IMR-90 (cell line): ENCODE data around the gene MYO9B. TPM values are rescaled to one million over a fixed set of nuclear protein-coding genes. Genes with fewer than 3 reads are reported as not detected.

Experiments
- ATAC-seq: fragments of 200-7000 bp; cut with Tn5 transposase; 2 replicates; pipeline ENCODE4 v1.9.1; 2020; ENCODE audit warnings: low read depth, mild to moderate bottlenecking, moderate library complexity
- BruUV-seq: library from RNA; stranded (reverse); fragments of 400-500 nt; replicated peaks from 2 replicates; lab custom pipeline; 2021; lab: Mats Ljungman, UMichigan
- CTCF ChIA-PET: fragments of 300-600 bp; formaldehyde crosslinking; extraction: SDS; loops from one replicate; lab custom pipeline; 2021; ENCODE audit warnings: antibody characterized with exemption; lab: Yijun Ruan, JAX
- POLR2A ChIA-PET: fragments of 300-600 bp; sonication (Branson Sonifier 250); formaldehyde crosslinking; loops from one replicate; lab custom pipeline; 2022; ENCODE audit warnings: antibody characterized with exemption; ENCODE audit not compliant: unreplicated experiment; lab: Charles Lee
- DNase-seq: peaks from one replicate; pipeline ENCODE4 v3.0.0; 2013
- H2AFZ ChIP-seq: replicated peaks from 2 replicates; pipeline ENCODE3; 2013; ENCODE audit warnings: low read length, mild to moderate bottlenecking; ENCODE audit not compliant: poor library complexity
- H2AK5ac ChIP-seq: 2 replicates; pipeline ENCODE4 v1.6.1; 2013; ENCODE audit warnings: low read depth, low read length, inconsistent platforms
- H2AK9ac ChIP-seq: replicated peaks from 2 replicates; pipeline ENCODE3; 2013; ENCODE audit warnings: mild to moderate bottlenecking, low read depth, low read length, moderate library complexity; ENCODE audit not compliant: poor library complexity
- H2BK120ac ChIP-seq: 2 replicates; pipeline ENCODE4 v1.6.1; 2013; ENCODE audit warnings: low read depth, low read length, inconsistent platforms
- H2BK15ac ChIP-seq: 3 replicates; pipeline ENCODE4 v1.6.1; 2013; ENCODE audit warnings: low read depth, low read length, inconsistent platforms
- H2BK20ac ChIP-seq: 2 replicates; pipeline ENCODE4 v1.6.1; 2013; ENCODE audit warnings: low read depth, mild to moderate bottlenecking, inconsistent platforms, low read length, moderate library complexity
- H2BK5ac ChIP-seq: 2 replicates; pipeline ENCODE4 v1.6.1; 2013; ENCODE audit warnings: mild to moderate bottlenecking, low read depth, low read length, inconsistent platforms; ENCODE audit not compliant: poor library complexity, severe bottlenecking
- H3K14ac ChIP-seq: replicated peaks from 2 replicates; pipeline ENCODE4 v1.6.1; 2013; ENCODE audit warnings: low read depth, low read length, inconsistent platforms
- H3K18ac ChIP-seq: 2 replicates; pipeline ENCODE4 v1.6.1; 2013; ENCODE audit warnings: low read depth, low read length, control low read depth
- H3K23ac ChIP-seq: 2 replicates; pipeline ENCODE4 v1.6.1; 2013; ENCODE audit warnings: low read depth, low read length, inconsistent platforms
- H3K27ac ChIP-seq: 2 replicates; pipeline ENCODE4 v1.5.1; 2013; ENCODE audit warnings: mild to moderate bottlenecking, control low read depth, low read length; ENCODE audit not compliant: insufficient read depth
- H3K27me3 ChIP-seq: 2 replicates; pipeline ENCODE4 v1.6.1; 2013; ENCODE audit warnings: low read length; ENCODE audit not compliant: control insufficient read depth, insufficient read depth
- H3K36me3 ChIP-seq: 2 replicates; pipeline ENCODE4 v1.6.1; 2013; ENCODE audit warnings: low read length, mixed read lengths; ENCODE audit not compliant: control insufficient read depth, insufficient read depth
- H3K4ac ChIP-seq: 2 replicates; pipeline ENCODE4 v1.6.1; 2013; ENCODE audit warnings: low read depth, low read length, inconsistent platforms
- H3K4me1 ChIP-seq: 2 replicates; pipeline ENCODE4 v1.6.1; 2013; ENCODE audit warnings: low read length, mixed read lengths; ENCODE audit not compliant: control insufficient read depth, insufficient read depth
- H3K4me2 ChIP-seq: 2 replicates; pipeline ENCODE4 v1.6.1; 2013; ENCODE audit warnings: low read depth, mild to moderate bottlenecking, control low read depth, low read length, moderate library complexity
- H3K4me3 ChIP-seq: 2 replicates; pipeline ENCODE4 v1.5.1; 2013; ENCODE audit warnings: low read depth, mild to moderate bottlenecking, control low read depth, low read length, moderate library complexity; ENCODE audit not compliant: insufficient read depth
- H3K56ac ChIP-seq: 2 replicates; pipeline ENCODE4 v1.6.1; 2013; ENCODE audit warnings: low read length, inconsistent platforms; ENCODE audit not compliant: insufficient read depth; ENCODE audit errors: extremely low read depth
- H3K79me1 ChIP-seq, 2 experiments: 2 replicates each; pipeline ENCODE4 v1.6.1; 2013; ENCODE audit warnings: low read length in 2 of 2, inconsistent platforms in 1 of 2, low read depth in 1 of 2
- H3K9ac ChIP-seq: 2 replicates; pipeline ENCODE4 v1.6.1; 2013; ENCODE audit warnings: low read depth, low read length, control low read depth
- H3K9me1 ChIP-seq: 2 replicates; pipeline ENCODE4 v1.6.1; 2013; ENCODE audit warnings: low read length, inconsistent platforms; ENCODE audit not compliant: insufficient read depth
- H3K9me3 ChIP-seq: 2 replicates; pipeline ENCODE4 v1.6.1; 2013; ENCODE audit warnings: low read length; ENCODE audit not compliant: control insufficient read depth, insufficient read depth
- H4K20me1 ChIP-seq: 2 replicates; pipeline ENCODE4 v1.6.1; 2013; ENCODE audit warnings: low read length, inconsistent platforms; ENCODE audit not compliant: insufficient read depth
- H4K5ac ChIP-seq: 2 replicates; pipeline ENCODE4 v1.6.1; 2013; ENCODE audit warnings: mild to moderate bottlenecking, low read depth, low read length, control low read depth
- H4K8ac ChIP-seq, 2 experiments: 2 replicates each; pipeline ENCODE4 v1.6.1; 2013; ENCODE audit warnings: low read depth in 2 of 2, low read length in 2 of 2, control low read depth in 1 of 2, inconsistent platforms in 1 of 2
- H4K91ac ChIP-seq: 2 replicates; pipeline ENCODE4 v1.6.1; 2013; ENCODE audit warnings: low read depth, low read length, inconsistent platforms; ENCODE audit not compliant: insufficient read depth
- CEBPB ChIP-seq: IDR thresholded peaks from 2 replicates; pipeline ENCODE4 v1.6.1; 2012; ENCODE audit warnings: low read depth, low read length, improper control_type of control experiment
- CHD1 ChIP-seq: IDR thresholded peaks from 2 replicates; pipeline ENCODE4 v1.6.1; 2012; ENCODE audit warnings: low read depth, low read length, improper control_type of control experiment
- NFE2L2 ChIP-seq: fragments of 150-350 bp; IDR thresholded peaks from 2 replicates; pipeline ENCODE4 v1.6.1; 2016; ENCODE audit warnings: low read depth, mild to moderate bottlenecking, low read length
- RAD21 ChIP-seq: IDR thresholded peaks from 2 replicates; pipeline ENCODE4 v1.6.1; 2012; ENCODE audit warnings: low read length, improper control_type of control experiment
- RCOR1 ChIP-seq: IDR thresholded peaks from 2 replicates; pipeline ENCODE4 v1.6.1; 2012; ENCODE audit warnings: mild to moderate bottlenecking, low read length, improper control_type of control experiment; ENCODE audit not compliant: insufficient replicate concordance
- WGBS, 2 experiments: methylation state at CpG; one replicate each; pipeline versions ENCODE4 v1.1.5 to v1.1.7; 2013; ENCODE audit warnings: missing lambda C conversion rate in 2 of 2; ENCODE audit not compliant: insufficient read length in 1 of 2; ENCODE audit errors: extremely low coverage in 2 of 2; 5-methylcytosine and 5-hydroxymethylcytosine counted together
- dilution Hi-C: fragments of 300-500 bp; cut with HindIII; formaldehyde crosslinking; loops from one replicate; pipeline ENCODE4 v1.14.3; 2018; ENCODE audit warnings: low sequenced_read_pairs; ENCODE audit not compliant: unreplicated experiment
- in situ Hi-C: fragments of 300-500 bp; cut with MboI; formaldehyde crosslinking; loops from 3 replicates; pipeline ENCODE4 v1.14.3; 2019; ENCODE audit warnings: low sequenced_read_pairs, inconsistent platforms, mixed read lengths
- intact Hi-C: fragments of 100-400 bp; cut with micrococcal nuclease; formaldehyde crosslinking; loops from 2 replicates; pipeline ENCODE4 v1.10.0; 2022
- polyA plus RNA-seq, 3 experiments: library from polyadenylated mRNA; depleted of rRNA; stranded (reverse); fragments of >200 nt; gene quantifications; 2 replicates each; pipeline ENCODE4 v1.2.3, GENCODE V29; 2012; ENCODE audit warnings: low replicate concordance in 1 of 3
- total RNA-seq: library from RNA; depleted of rRNA; stranded (reverse); fragments of >200 nt; gene quantifications from 2 replicates; pipeline ENCODE4 v1.2.3, GENCODE V29; 2012

MYO9B gene
- total and polyA plus RNA-seq, 2 of the 4 experiments (the other 2 are of a cell fraction) = 61.8 to 77.8 TPM

- Histone ChIP-seq H2AFZ (no peak overlapping the region), H2BK20ac (no peak overlapping the region), H4K5ac (peak overlapping the region; percentile 24; the same call in 1 of the 2 replicates), H3K23ac (no peak overlapping the region), H4K20me1 (peaks cover 54% of the 10 kb centered on the region), H3K4me3 (no peak overlapping the region), H4K8ac (peak overlapping the region; percentile 6 to 19; a peak in 3 of 4 replicates), H2BK120ac (peak overlapping the region; percentile 61; the same call in 1 of the 2 replicates), H3K27ac (peak overlapping the region; percentile 50; the same call in 1 of the 2 replicates), H3K9me3 (no peaks in the 10 kb centered on the region; the same call in 1 of the 2 replicates), H2AK5ac (peak overlapping the region; percentile 31), H3K18ac (peak overlapping the region; percentile 41; the same call in 1 of the 2 replicates), H3K36me3 (peaks cover 9% of the 10 kb centered on the region), H3K9ac (no peak overlapping the region), H3K27me3 (no peaks in the 10 kb centered on the region), H3K56ac (no peak overlapping the region), H3K4me2 (no peak overlapping the region), H4K91ac (peak overlapping the region; percentile 8; the same call in 1 of the 2 replicates), H2AK9ac (no peak overlapping the region), H3K14ac (peak overlapping the region; percentile 44; the same call in 1 of the 2 replicates), H2BK5ac (no peak overlapping the region), H3K79me1 (peaks cover 12 to 69% of the 10 kb centered on the region in 2 experiments), H3K4me1 (peaks cover 19% of the 10 kb centered on the region), H2BK15ac (no peak overlapping the region), H3K4ac (peak overlapping the region; percentile 54), H3K9me1 (peaks cover 29% of the 10 kb centered on the region)
- WGBS, 2 experiments = 92% methylated on average over 13 of the region's 23 CpGs; no CpG with 5 or more reads in 1 of the 2 experiments
- no TSS peak for BruUV-seq
- ATAC-seq = no peak; the same call in 1 of the 2 replicates
- no peak for TF ChIP-seq NFE2L2
- TF ChIP-seq RAD21 = no peak
- no peak for TF ChIP-seq RCOR1
- no peak for TF ChIP-seq CHD1
- peak; percentile 71 for TF ChIP-seq CEBPB
- dilution Hi-C loops = no loop called here
- peak; percentile 35 for DNase-seq
- intact Hi-C loops = no loop called here
- in situ Hi-C loops = no loop called here
- ChIA-PET POLR2A (no interaction called here), CTCF (no interaction called here)
These were observed 19.8 kb downstream of the MYO9B start for GRCh38 chr19:17095141-17095919.
